Dendritic cell treated with granulocyte-macrophage colony-stimulating factor and Interleukin-4, amounts not matched to agents 40 ng/mL and 50 ng/mL, for 4 days (primary cell): ENCODE results near the gene ARHGEF28.

Source experiments
- H3K27ac Mint-ChIP-seq: one replicate; pipeline ENCODE4 v1.8.0; 2022; ENCODE audit warnings: mild to moderate bottlenecking, mixed read lengths
- H3K27me3 Mint-ChIP-seq: one replicate; pipeline ENCODE4 v1.8.0; 2022; ENCODE audit warnings: mild to moderate bottlenecking, mixed read lengths
- H3K36me3 Mint-ChIP-seq: one replicate; pipeline ENCODE4 v1.8.0; 2022; ENCODE audit warnings: low read depth, mixed read lengths
- H3K4me1 Mint-ChIP-seq: one replicate; pipeline ENCODE4 v1.8.0; 2022; ENCODE audit warnings: low read depth, mixed read lengths
- H3K4me3 Mint-ChIP-seq: one replicate; pipeline ENCODE4 v1.8.0; 2022; ENCODE audit warnings: mild to moderate bottlenecking, moderate library complexity, mixed read lengths
- H3K9me3 Mint-ChIP-seq: one replicate; pipeline ENCODE4 v1.8.0; 2022; ENCODE audit warnings: mixed read lengths
- intact Hi-C: fragments of 100-400 bp; cut with micrococcal nuclease; formaldehyde crosslinking; loops from one replicate; pipeline ENCODE4 v1.15.0; 2022

The ARHGEF28 gene

DNA sequence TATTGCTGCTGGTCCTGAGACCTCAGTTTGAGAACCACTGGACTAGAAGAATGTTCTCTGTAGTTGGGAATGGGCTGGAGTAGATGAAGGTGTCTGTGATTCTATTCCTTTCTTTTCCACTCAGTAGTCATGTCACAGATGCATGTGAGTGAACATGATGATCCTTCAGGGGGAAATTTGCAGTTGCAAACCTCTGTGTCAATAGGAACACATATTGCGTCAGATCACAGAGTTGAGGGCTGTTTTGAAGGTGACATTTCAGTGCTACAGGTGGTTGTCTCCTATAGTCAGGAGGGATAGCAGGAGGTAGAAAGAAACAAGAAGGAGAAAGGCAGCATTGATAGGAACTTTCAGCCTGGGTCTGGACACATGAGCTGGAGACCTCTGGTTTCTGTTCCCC lies 239.3 kb downstream of the ARHGEF28 start:
- H3K36me3 Mint-ChIP-seq, result no peaks in the 10 kb centered on the region
- intact Hi-C loops, result no loop called here
- no peaks in the 10 kb centered on the region for H3K9me3 Mint-ChIP-seq
- peaks cover 39% of the 10 kb centered on the region for H3K4me1 Mint-ChIP-seq
- peaks cover 2% of the 10 kb centered on the region for H3K27me3 Mint-ChIP-seq
- H3K27ac Mint-ChIP-seq, result no peak overlapping the region
- H3K4me3 Mint-ChIP-seq, result no peak overlapping the region

DNA sequence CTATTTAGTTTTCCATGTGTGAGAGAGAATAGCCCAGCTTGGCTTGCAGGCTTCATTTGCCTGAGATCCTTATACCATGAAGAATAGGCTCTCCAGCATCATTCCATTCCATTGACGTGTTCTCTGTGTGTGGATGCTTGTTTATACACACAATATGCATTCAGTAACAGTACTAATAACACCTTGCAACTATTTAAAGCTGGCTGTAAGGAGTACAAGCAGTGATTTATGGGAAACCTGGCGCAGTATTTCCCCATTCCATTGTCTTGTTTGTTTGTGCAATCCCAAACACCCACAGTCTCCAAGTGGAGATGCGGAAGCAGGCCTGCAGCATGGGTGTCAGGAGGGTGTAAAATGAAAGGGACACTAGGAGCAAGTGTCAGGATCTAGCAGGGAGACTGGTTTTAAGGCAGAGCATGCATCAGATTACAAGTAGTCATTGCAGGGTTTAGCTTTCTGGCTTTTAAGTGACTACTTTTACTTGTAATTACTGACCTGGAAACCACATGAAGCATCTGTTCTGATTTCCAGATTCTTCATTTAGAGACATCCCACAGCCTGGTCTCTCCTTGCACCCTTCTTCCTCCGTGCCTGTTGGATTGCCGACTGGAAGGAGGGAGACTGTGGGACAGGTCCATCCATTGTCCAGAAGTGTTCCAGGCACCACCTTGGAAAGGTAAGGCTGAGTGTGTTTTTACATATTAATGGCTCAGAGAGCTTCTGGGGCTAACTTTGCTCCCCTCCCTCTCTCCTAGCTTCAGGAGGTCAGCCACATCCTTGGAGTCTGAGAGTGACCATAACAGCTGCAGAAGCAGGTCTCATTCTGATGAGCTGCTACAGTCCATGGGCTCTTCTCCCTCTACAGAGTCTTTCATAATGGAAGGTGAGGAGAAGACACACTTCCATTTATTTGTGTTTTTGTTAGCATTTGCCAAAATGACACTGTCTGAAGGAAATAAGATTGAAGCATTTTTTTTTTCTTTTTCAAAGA lies 241.6 kb downstream of the ARHGEF28 start:
- Mint-ChIP-seq H3K9me3 (no peaks in the 10 kb centered on the region), H3K27me3 (no peaks in the 10 kb centered on the region), H3K36me3 (no peaks in the 10 kb centered on the region), H3K4me3 (no peak overlapping the region), H3K4me1 (peaks cover 25% of the 10 kb centered on the region), H3K27ac (no peak overlapping the region)
- intact Hi-C loops, result no loop called here

DNA sequence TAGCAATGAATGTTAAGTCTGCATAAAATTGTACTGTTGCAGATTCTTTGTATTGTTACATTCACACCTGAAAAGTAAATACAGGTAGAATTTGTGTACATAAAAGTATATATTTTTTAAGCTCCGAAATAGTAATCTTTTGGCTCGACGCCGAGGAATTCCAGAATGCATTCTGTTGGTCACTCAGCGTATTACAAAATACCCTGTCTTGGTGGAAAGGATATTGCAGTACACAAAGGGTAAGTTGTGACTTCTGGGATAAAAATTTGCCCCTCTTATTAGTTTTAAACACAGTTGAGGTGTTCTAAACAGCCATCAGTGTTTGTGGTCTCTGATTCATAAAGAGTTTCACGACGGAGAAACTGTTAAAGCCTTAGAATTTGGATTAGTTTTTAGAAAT lies 257.6 kb downstream of the ARHGEF28 start:
- Mint-ChIP-seq H3K27ac (no peak overlapping the region), H3K9me3 (no peaks in the 10 kb centered on the region), H3K36me3 (no peaks in the 10 kb centered on the region), H3K27me3 (no peaks in the 10 kb centered on the region), H3K4me1 (no peaks in the 10 kb centered on the region), H3K4me3 (no peak overlapping the region)
- intact Hi-C loops, result no loop called here

DNA sequence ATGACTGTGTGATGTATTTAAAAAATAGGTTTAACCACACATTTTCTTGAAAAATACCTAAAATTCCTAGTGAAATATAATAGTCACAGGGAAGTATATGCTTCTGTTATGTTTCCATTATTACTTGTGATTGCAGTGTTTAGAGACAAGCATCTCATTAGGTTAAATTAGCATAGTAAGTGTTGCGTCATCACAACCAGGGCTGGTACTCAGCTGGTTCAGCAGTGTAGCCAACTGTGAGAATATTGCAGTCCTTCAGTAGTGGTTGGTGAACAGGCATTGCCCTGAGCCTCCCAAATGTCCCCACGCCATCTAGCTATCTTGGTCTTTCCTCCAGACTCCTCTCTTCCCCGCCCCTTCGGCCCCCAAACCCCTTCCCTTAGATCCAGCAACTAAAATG lies 261.7 kb downstream of the ARHGEF28 start:
- Mint-ChIP-seq H3K27me3 (no peaks in the 10 kb centered on the region), H3K4me1 (no peaks in the 10 kb centered on the region), H3K36me3 (no peaks in the 10 kb centered on the region), H3K4me3 (no peak overlapping the region), H3K9me3 (no peaks in the 10 kb centered on the region), H3K27ac (no peak overlapping the region)
- intact Hi-C loops, result no loop called here

DNA sequence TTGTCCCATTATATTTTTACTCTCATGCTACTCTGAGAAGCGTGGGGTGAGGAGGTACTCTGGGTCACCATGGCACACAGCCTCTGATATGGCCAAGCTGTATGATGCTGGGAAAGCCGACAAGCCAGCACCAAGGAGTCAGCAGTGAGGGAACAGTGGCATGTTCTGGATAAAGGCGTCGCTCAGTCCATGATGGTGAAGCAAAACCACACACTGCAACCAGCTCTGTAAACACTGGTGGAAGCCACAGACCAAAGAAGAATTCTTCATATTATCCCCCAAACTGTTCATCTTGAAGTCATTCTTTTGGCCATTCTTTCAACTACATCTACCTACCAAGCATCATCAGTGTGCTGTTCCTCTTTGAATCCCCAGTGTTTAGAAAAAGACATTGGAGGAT lies 264.6 kb downstream of the ARHGEF28 start:
- Mint-ChIP-seq H3K4me3 (no peak overlapping the region), H3K27me3 (no peaks in the 10 kb centered on the region), H3K36me3 (no peaks in the 10 kb centered on the region), H3K4me1 (peaks cover 14% of the 10 kb centered on the region), H3K9me3 (no peaks in the 10 kb centered on the region), H3K27ac (no peak overlapping the region)
- intact Hi-C loops, result no loop called here

DNA sequence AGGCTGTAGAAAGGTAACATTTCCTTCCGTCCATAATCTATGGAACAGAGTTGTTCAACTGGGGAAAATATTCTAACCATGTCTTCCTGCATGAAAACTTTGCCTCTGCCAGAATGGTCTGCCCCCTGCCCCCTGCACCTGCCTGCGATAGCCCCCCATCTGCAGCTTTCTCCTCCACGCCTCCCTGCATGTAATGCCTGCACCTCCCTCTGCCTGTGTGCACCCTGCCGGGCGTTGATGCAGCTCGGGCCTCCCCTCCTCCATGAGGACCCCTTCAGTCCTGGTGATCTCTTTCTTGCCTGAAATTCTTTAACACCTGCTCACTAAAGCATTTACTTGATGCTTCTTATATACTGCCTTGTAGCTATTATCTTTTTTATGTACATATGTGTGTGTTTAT lies 266.2 kb downstream of the ARHGEF28 start:
- no peak overlapping the region for H3K27ac Mint-ChIP-seq
- peaks cover 20% of the 10 kb centered on the region for H3K4me1 Mint-ChIP-seq
- H3K27me3 Mint-ChIP-seq, result no peaks in the 10 kb centered on the region
- H3K9me3 Mint-ChIP-seq, result no peaks in the 10 kb centered on the region
- intact Hi-C loops, result no loop called here
- H3K4me3 Mint-ChIP-seq, result no peak overlapping the region
- H3K36me3 Mint-ChIP-seq, result no peaks in the 10 kb centered on the region

DNA sequence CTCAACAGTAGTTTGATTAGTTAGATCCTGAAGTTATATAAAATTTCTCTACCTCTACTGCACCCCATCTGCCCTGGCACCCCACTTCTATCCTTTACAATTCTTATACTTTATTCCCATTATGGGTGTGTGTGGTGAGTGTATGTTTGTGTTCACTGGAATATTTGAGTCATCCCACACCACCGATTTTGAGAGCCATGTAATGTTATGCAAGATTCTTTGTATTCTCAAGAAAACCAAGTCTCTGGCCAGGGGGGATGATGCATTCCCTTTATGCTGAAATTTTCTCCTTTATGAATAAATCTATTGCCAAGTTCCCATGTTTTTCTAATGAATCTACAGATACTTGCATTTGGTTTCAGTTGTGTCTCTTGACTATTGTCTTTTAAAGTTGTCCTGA lies 266.8 kb downstream of the ARHGEF28 start:
- no peak overlapping the region for H3K4me3 Mint-ChIP-seq

DNA sequence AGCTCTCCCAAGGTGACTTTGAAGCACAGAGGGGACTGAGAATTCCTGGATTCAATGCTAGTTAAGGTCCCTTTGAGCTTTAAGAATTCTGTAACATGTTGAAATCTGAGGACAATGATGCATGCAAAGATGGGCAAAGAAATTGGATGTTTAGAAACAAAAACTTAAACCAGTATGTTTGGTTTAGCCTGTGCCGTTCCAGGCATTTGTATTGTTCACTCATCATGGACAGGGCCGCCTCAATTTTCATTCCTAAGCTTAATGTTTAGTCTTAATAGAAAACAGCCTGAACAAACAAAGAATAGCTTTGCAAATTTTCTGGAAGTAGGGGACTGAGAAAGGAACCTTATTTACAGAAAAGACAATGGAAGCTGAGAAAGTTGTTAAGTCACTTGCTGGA lies 267.8 kb downstream of the ARHGEF28 start:
- intact Hi-C loops, result no loop called here
- Mint-ChIP-seq H3K27me3 (no peaks in the 10 kb centered on the region), H3K4me1 (peaks cover 26% of the 10 kb centered on the region), H3K36me3 (no peaks in the 10 kb centered on the region), H3K27ac (no peak overlapping the region), H3K4me3 (no peak overlapping the region), H3K9me3 (no peaks in the 10 kb centered on the region)

More for the DNA sequence above, 266.8 kb downstream of the ARHGEF28 start:
- intact Hi-C loops, result no loop called here
- H3K27me3 Mint-ChIP-seq, result no peaks in the 10 kb centered on the region
- no peaks in the 10 kb centered on the region for H3K36me3 Mint-ChIP-seq
- peaks cover 20% of the 10 kb centered on the region for H3K4me1 Mint-ChIP-seq
- no peak overlapping the region for H3K27ac Mint-ChIP-seq
- H3K9me3 Mint-ChIP-seq, result no peaks in the 10 kb centered on the region

DNA sequence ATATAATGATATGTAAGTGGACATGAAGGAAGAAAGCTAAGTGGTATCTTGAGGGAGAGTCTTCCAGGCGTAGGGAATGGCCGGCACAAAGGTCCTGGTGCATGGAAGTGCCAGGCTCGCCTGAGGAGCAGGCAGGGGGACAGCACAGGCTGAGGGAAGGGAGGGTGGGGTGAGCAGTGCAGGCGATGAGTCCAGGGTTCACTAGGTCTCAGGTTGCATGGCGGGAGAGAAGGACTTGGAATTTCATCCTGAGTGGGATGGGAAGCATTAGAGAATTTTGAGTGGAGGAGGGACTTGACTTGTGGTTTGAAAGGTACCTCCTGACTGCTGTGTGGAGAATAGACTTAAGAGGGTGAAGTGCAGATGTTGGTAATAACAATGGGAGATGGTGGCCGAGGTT lies 268.9 kb downstream of the ARHGEF28 start:
- Mint-ChIP-seq H3K27me3 (no peaks in the 10 kb centered on the region), H3K9me3 (no peaks in the 10 kb centered on the region), H3K4me3 (no peak overlapping the region), H3K4me1 (peaks cover 33% of the 10 kb centered on the region), H3K36me3 (no peaks in the 10 kb centered on the region), H3K27ac (no peak overlapping the region)
- intact Hi-C loops, result no loop called here

DNA sequence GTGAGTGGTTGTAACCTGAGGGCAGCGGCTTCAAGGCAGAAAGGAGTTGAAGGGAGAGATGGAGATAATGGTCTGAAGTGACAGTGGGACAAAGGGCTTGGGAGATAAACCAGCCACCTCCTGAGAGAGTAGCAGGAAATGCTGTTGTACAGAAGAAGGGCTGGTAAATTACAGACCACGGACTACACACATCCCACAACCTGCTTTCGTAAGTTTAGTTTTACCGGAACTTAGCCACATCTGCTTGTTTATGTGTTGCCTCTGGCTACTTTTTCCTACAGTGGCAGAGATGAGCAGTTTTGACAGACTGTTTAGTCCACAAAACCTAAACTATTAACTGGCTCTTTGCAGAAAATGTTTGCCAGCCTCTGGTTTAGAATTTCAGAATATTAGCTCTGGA lies 269.5 kb downstream of the ARHGEF28 start:
- Mint-ChIP-seq H3K9me3 (no peaks in the 10 kb centered on the region), H3K4me3 (no peak overlapping the region), H3K36me3 (no peaks in the 10 kb centered on the region), H3K4me1 (peaks cover 33% of the 10 kb centered on the region), H3K27ac (no peak overlapping the region), H3K27me3 (no peaks in the 10 kb centered on the region)
- intact Hi-C loops, result no loop called here

DNA sequence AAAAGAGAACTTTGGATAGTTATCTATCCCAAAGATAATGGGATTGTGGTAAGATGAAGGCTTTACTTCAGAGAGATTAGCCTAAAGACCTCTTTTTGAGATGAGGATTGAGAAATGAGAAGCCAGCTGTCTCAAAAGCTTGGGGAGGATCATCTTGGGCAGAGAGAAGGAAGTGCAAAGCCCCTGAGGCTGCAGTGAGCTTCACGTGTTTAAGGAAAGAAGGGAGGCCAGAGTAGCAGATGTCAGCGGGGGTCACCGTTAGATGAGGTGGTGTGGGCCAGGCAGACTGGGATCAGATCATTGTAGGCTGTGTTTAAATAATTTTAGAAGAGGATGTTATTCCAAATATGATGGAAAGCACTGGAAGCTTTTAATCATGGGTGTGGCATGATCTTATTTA lies 270.1 kb downstream of the ARHGEF28 start:
- Mint-ChIP-seq H3K36me3 (no peaks in the 10 kb centered on the region), H3K9me3 (no peaks in the 10 kb centered on the region), H3K27me3 (no peaks in the 10 kb centered on the region), H3K4me1 (peaks cover 33% of the 10 kb centered on the region), H3K4me3 (no peak overlapping the region), H3K27ac (no peak overlapping the region)
- intact Hi-C loops, result no loop called here

DNA sequence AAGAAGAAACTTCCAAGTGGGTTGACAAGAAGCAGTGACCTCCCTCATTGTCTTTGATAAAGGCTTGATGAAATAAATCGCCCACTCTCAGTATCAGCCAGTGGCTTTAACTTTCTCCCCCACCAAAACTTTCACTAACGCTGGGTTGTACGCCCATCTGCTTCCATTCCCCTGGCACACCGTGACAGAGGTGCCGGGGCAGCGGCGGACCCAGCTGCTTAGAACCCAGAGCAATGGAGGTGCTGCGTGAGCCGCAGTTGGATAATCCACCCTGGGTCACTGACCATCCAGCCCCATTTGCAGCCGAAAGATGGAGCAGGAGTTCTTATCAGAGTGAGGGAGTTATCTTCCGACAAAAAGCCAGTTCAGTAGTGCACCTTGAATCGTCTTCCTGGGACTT lies 270.7 kb downstream of the ARHGEF28 start:
- H3K4me3 Mint-ChIP-seq, result no peak overlapping the region
- no peak overlapping the region for H3K27ac Mint-ChIP-seq
- no peaks in the 10 kb centered on the region for H3K27me3 Mint-ChIP-seq
- intact Hi-C loops, result no loop called here
- H3K36me3 Mint-ChIP-seq, result no peaks in the 10 kb centered on the region
- no peaks in the 10 kb centered on the region for H3K9me3 Mint-ChIP-seq
- peaks cover 38% of the 10 kb centered on the region for H3K4me1 Mint-ChIP-seq

DNA sequence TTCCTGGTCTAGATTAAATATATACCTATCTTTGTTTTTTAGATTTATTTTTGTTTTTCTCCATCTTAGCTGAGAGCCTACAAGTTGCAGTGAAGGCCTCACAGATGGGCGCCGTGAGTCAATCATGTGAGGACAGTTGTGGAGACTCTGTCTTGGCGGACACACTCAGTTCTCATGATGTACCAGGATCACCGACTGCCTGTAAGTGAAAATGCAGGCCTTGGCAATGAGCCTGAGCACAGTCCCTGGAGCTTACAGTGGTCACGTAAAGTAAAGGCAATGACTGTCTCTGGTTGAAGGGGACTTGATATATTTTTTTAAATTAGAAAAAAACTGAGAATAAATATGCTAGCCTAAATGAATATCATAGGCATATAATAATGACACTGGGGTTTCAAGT lies 271.9 kb downstream of the ARHGEF28 start:
- Mint-ChIP-seq H3K4me3 (no peak overlapping the region), H3K36me3 (no peaks in the 10 kb centered on the region), H3K27ac (no peak overlapping the region), H3K27me3 (no peaks in the 10 kb centered on the region), H3K4me1 (peaks cover 38% of the 10 kb centered on the region), H3K9me3 (no peaks in the 10 kb centered on the region)
- intact Hi-C loops, result no loop called here

DNA sequence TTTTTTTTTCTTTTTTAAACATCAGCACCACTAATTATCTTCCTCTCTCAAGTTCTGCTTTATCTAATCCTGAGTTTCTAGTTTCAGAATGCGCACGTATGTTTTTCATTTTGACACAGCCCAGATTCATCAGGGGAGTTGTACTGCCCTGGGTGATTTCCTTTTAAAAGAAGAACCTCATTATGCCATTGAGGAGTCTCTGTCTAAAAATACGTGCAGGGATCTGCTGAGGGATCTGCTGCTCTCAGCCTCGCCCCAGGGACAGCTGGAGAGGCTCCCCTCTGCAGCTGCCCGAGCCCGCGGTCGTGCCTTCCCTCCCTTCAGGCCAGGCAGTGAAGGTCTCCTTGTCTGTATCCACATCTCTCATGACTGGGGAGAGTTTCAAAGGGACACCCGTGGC lies 273.1 kb downstream of the ARHGEF28 start:
- Mint-ChIP-seq H3K4me1 (peaks cover 35% of the 10 kb centered on the region), H3K27me3 (no peaks in the 10 kb centered on the region), H3K4me3 (no peak overlapping the region), H3K9me3 (no peaks in the 10 kb centered on the region), H3K27ac (peak overlapping the region; percentile 8), H3K36me3 (no peaks in the 10 kb centered on the region)
- intact Hi-C loops, result no loop called here

DNA sequence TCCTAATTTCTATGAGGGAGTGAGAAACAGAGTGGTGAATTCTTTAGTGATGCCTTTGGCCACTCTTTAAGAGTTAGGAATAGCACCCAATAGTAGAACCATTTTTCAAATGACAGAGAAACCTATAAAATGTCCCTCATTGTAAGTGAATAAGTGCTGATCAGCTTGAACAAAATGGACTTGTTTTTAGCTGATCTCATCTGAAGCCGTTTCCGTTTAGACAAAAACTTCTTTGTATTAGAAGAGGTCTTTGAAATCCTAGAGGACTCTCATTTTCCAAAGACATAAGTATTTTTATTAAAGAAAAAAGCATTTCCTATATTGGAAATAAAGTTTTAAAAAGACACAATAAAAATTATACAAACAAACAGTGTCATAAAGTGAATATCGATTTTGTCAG lies 273.9 kb downstream of the ARHGEF28 start:
- H3K9me3 Mint-ChIP-seq, result no peaks in the 10 kb centered on the region
- H3K27ac Mint-ChIP-seq, result no peak overlapping the region
- no peak overlapping the region for H3K4me3 Mint-ChIP-seq
- H3K4me1 Mint-ChIP-seq, result peaks cover 33% of the 10 kb centered on the region
- H3K27me3 Mint-ChIP-seq, result no peaks in the 10 kb centered on the region
- intact Hi-C loops, result no loop called here
- no peaks in the 10 kb centered on the region for H3K36me3 Mint-ChIP-seq
